Lower lobe of right lung (tissue), 2 donors: ENCODE results near the gene RNF4. TPM values are rescaled to one million over a fixed set of nuclear protein-coding genes. Genes with fewer than 3 reads are reported as not detected.
"Not testable (repeated sequence)": the region's sequence is repeated elsewhere in the genome, so short reads cannot be mapped to it uniquely, and the experiment has no call there.

Source experiments
- ATAC-seq, 2 donors: fragments of 200-7000 bp; cut with Tn5 transposase; one replicate each; pipeline ENCODE4 v1.9.1; 2020 to 2022; ENCODE audit warnings: mild to moderate bottlenecking in 2 of 2, moderate library complexity in 2 of 2
- DNase-seq: peaks from one replicate; pipeline ENCODE4 v3.0.0-alpha.2; 2020
- H3K27ac ChIP-seq: fragments of 200-600 bp; one replicate; pipeline ENCODE4 v1.8.0; 2022
- H3K27me3 ChIP-seq: fragments of 200-600 bp; one replicate; pipeline ENCODE4 v1.8.0; 2022; ENCODE audit warnings: low read depth
- H3K36me3 ChIP-seq: fragments of 200-600 bp; one replicate; pipeline ENCODE4 v1.8.0; 2022; ENCODE audit warnings: mild to moderate bottlenecking
- H3K4me1 ChIP-seq: fragments of 200-600 bp; one replicate; pipeline ENCODE4 v1.8.0; 2022
- H3K4me3 ChIP-seq: fragments of 200-600 bp; one replicate; pipeline ENCODE4 v1.8.0; 2022; ENCODE audit warnings: mild to moderate bottlenecking
- H3K9me3 ChIP-seq: fragments of 200-600 bp; one replicate; pipeline ENCODE4 v1.8.0; 2022
- intact Hi-C: fragments of 100-400 bp; cut with DNase I; formaldehyde crosslinking; loops from one replicate; pipeline ENCODE4 v1.11.0; 2022
- total RNA-seq: library from RNA; stranded (reverse); fragmentation: NEBNext Ultra II Directional; extraction: Animal tissue kit (Norgen Biotek cat#: 25700); gene quantifications from one replicate; pipeline ENCODE4 v1.2.1, GENCODE V29; 2021
- TF ChIP-seq, protein P1 (sequence below): fragments of 200-600 bp; IDR thresholded peaks from one replicate; pipeline ENCODE4 v1.8.0; 2022; ENCODE audit warnings: antibody characterized with exemption, mild to moderate bottlenecking
- donor health status: DM: no; HTN: yes; CAD: no; lungs with severe emphysema.

Gene RNF4
- total RNA-seq, 1 donor from 2014 or later, result 39.3 TPM

DNA sequence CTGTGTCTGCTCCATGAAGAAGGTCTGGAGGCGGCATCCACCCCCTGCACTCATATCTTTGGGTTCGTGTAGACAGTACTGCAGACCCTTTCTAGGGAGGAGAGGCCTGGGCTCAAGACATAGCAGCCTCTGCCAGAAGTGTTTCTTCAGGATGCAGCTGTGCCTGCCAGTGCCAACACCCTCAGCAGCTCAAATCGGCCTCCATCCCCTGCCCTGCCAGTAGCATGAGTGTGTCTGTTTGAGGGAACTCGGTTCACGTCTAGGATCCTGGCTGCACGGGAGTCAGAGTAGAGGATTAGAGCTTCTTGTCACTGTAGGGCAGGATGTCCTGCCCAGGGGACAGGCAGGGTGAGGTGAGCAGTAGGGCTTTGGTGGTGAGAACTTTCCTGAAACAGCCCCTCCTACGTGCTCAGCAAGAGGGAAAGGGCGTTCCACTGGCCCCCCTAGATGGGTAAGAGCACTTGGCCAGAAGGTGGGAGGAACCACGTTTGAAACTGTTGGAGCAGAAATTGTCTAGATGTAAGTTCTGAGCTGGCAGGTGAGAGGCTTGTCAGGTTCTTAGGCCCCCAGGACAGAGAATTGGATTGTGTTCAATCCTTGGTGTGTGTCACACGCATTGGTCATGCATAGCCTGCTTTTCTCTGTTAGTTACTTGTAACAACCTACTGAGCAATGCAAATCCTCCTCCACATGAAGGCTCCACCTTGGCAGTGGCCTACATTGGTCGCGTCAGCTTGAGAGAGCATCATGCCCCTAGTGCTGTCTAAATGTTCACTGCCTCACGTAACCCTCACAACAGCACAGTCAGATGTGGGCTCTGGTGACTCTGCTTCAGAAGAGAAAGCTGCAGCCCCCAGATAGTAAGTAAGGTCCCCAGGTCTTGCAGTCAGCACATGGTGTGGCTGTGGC, 41.7 kb downstream of the RNF4 start:
- H3K4me1 ChIP-seq, result no peaks in the 10 kb centered on the region
- no peak for DNase-seq
- no peak overlapping the region for H3K4me3 ChIP-seq
- H3K36me3 ChIP-seq, result peaks cover 91% of the 10 kb centered on the region
- intact Hi-C loops, result no loop called here
- no peak for ATAC-seq
- no peak overlapping the region for H3K27ac ChIP-seq
- TF ChIP-seq, protein P1, sequence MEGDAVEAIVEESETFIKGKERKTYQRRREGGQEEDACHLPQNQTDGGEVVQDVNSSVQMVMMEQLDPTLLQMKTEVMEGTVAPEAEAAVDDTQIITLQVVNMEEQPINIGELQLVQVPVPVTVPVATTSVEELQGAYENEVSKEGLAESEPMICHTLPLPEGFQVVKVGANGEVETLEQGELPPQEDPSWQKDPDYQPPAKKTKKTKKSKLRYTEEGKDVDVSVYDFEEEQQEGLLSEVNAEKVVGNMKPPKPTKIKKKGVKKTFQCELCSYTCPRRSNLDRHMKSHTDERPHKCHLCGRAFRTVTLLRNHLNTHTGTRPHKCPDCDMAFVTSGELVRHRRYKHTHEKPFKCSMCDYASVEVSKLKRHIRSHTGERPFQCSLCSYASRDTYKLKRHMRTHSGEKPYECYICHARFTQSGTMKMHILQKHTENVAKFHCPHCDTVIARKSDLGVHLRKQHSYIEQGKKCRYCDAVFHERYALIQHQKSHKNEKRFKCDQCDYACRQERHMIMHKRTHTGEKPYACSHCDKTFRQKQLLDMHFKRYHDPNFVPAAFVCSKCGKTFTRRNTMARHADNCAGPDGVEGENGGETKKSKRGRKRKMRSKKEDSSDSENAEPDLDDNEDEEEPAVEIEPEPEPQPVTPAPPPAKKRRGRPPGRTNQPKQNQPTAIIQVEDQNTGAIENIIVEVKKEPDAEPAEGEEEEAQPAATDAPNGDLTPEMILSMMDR, result no peak
- no peaks in the 10 kb centered on the region for H3K27me3 ChIP-seq
- no peaks in the 10 kb centered on the region for H3K9me3 ChIP-seq

DNA sequence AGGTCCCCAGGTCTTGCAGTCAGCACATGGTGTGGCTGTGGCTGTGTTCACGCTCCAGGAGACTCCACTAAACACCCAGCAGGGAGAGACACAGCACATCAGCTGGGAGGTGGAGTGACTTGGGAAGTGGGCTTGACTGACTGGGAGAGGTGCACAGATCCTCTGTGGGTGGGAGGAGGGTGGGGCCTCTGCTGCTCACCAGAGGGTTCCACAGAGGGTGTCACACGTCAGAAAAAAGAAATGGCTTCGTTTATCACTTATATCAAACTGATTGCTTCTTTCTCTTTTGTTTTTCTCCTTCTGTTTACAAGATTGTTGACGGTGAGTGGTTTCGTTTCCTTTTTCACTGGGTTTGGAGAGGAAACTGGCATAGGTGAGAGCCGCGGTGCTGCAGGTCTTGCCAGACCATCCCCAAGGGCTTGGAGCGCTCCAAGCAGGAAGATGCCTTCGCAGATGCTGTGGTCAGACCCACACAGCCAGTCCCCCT, 42.8 kb downstream of the RNF4 start:
- TF ChIP-seq, protein P1, result no peak
- Histone ChIP-seq H3K4me3 (no peak overlapping the region), H3K36me3 (peaks cover 87% of the 10 kb centered on the region), H3K27ac (no peak overlapping the region), H3K9me3 (no peaks in the 10 kb centered on the region), H3K4me1 (no peaks in the 10 kb centered on the region), H3K27me3 (no peaks in the 10 kb centered on the region)
- intact Hi-C loops, result no loop called here
- DNase-seq, result no peak
- no peak for ATAC-seq

DNA sequence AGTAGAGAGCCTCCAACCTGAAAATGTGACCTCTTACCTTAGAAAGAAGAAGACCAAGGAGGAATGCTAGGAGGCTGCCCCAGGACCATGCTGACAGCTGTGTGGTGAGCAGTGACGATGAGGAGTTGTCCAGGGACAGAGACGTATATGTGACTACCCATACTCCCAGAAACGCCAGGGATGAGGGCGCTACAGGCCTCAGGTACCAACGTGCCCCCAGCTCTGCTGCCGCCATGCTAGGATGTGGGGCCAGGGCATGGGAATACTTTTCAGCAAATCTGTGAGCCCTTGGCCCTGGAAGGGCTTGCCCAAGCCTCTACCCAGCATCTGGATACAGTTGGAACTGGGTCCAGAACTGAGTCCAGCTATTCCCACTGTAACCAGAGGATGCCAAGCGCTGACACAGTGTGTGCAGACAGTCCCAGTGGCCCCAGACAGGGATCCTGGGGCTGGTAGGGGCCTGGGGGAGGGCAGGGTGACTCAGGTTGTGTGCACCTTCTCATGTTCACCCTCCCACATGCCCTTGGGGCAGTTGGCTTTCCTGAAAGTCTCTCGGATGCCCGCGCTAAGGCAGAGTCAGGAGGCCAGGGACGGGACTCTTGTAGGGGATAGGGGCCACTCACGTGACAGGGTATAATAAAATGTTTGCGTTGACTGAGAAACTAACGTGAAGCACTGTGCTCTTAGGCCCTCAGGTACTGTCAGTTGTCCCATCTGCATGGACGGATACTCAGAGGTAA, 43.7 kb downstream of the RNF4 start:
- Histone ChIP-seq H3K27me3 (no peaks in the 10 kb centered on the region), H3K4me1 (no peaks in the 10 kb centered on the region), H3K4me3 (no peak overlapping the region), H3K9me3 (no peaks in the 10 kb centered on the region), H3K36me3 (peaks cover 82% of the 10 kb centered on the region), H3K27ac (no peak overlapping the region)
- peak in 1 of 2 donors; percentile 24 for ATAC-seq
- TF ChIP-seq, protein P1, result no peak
- intact Hi-C loops, result no loop called here
- no peak for DNase-seq

DNA sequence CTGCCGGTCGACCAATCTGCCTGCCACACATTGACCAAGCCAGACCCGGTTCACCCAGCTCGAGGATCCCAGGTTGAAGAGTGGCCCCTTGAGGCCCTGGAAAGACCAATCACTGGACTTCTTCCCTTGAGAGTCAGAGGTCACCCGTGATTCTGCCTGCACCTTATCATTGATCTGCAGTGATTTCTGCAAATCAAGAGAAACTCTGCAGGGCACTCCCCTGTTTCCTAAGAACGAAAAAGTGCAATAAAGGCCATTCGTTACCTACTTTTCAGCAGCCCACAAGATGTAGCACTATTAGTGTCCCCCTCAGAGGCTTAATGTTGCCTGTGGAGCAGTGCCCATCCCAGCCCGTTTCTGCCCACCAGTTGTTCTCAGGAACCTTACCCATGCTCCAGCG, 45.3 kb downstream of the RNF4 start:
- H3K9me3 ChIP-seq, H3K27me3 ChIP-seq, ATAC-seq, H3K4me3 ChIP-seq, H3K4me1 ChIP-seq, H3K27ac ChIP-seq, intact Hi-C loops, DNase-seq: not testable (repeated sequence)
- peaks cover 67% of the 10 kb centered on the region for H3K36me3 ChIP-seq

DNA sequence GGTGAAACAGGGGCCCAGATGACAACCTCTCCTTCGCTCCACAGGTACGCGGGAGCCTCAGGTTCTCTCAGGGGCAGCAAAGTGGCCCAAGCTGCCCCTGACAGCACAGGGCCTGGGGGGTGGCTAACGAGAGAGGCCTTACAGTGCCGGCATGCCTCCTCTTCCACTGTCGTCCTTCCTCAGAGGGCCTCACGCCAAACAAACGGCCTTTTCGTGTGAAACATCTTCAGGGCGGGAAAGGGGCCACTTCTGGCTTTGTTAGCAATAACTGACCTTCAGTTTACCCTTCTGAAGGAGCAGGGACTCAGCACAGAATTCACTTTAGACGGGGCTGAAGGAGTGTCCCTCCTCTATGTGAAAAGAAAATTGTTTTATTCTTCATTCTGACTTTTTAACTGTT, 46.0 kb downstream of the RNF4 start:
- DNase-seq, H3K9me3 ChIP-seq, H3K27ac ChIP-seq, ATAC-seq, H3K4me3 ChIP-seq, intact Hi-C loops, H3K27me3 ChIP-seq, H3K4me1 ChIP-seq: not testable (repeated sequence)
- H3K36me3 ChIP-seq, result peaks cover 59% of the 10 kb centered on the region

DNA sequence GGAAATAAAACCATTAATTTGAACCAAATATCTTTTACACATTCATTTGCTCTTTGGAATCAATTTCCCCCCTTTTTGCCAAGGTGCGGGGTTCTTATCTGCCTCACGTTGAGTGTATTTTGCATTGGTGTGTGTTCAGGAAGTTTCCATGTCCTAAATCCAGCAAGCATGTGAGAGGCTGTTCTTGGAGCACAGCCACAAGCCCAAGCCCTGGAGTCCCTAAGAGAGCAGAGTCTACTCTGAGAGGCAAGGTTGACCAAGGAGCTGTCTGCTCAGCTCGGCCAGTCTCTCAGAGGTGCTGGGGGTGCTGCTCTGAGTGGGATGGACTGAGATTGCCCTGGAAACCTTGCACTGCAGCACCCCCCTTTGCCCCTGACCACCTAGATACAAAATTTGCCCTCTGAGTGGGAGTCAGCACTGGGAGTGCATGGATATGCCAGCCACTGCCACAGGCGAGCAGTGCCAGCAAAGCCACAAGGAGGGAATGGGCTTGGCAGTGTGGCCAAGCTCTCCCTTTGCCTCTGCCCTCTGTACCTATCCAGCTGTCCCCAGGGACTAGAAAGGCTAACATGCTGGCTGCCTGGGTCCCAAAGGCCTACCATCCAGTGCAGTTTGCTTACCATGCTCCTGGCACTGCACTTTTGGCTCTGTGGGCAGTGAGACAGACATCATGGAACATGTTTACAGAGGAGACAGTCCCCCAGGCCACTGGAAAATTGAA, 47.1 kb downstream of the RNF4 start:
- intact Hi-C loops, result no loop called here
- ATAC-seq (peak in 1 of 2 donors; percentile 49), DNase-seq (no peak)
- Histone ChIP-seq H3K36me3 (peaks cover 49% of the 10 kb centered on the region), H3K27me3 (no peaks in the 10 kb centered on the region), H3K4me3 (no peak overlapping the region), H3K27ac (no peak overlapping the region), H3K4me1 (no peaks in the 10 kb centered on the region), H3K9me3 (no peaks in the 10 kb centered on the region)
- TF ChIP-seq, protein P1, result no peak
